OCI-LY3 (cell line): ENCODE results near the gene BMPR2.
"Not testable (repeated sequence)": the region's sequence is repeated elsewhere in the genome, so short reads cannot be mapped to it uniquely, and the experiment has no call there.

Experiments used
- CTCF ChIP-seq: fragments of 200-600, 300-600 bp; sonication (generic); IDR thresholded peaks from 2 replicates; pipeline ENCODE4 v1.5.1; 2014; ENCODE audit warnings: antibody characterized with exemption, low read length, low read depth
- EZH2phosphoT487 ChIP-seq: fragments of 200-600 bp; shearing (Covaris generic); IDR thresholded peaks from 2 replicates; pipeline ENCODE4 v1.6.1; 2018; ENCODE audit warnings: antibody characterized with exemption, mixed run types, low read depth

DNA sequence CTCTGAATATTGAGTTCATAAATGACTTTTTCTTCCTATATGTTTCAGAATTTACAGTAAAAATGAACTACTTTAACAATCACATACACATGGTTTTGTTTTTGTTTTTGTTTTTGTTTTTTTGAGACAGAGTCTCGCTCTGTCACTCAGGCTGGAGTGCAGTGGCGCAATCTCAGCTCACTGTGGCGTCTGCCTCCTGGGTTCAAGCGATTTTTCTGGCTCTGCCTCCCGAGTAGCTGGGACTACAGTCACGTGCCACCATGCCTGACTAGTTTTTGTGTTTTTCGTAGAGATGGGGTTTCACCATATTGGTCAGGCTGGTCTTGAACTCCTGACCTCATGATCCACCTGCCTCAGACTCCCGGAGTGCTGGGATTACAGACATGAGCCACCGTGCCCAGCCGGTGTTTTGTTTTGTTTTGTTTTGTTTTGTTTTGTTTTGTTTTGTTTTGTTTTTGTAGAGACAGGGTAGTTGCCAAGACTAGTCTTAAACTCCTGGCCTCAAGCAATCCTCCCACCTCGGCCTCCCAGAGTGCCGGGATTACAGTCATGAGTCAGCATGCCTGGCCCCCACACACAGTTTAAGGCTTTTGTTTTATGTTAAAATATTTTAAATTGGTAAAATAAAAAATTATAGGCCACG lies 170.5 kb downstream of the BMPR2 start:
- not testable (repeated sequence) for TF ChIP-seq EZH2phosphoT487, CTCF
